SU-DHL-6 (cell line): ENCODE results near the gene HUNK.

ENCODE experiments used
- H2AFZ ChIP-seq: fragments of 200-600 bp; sonication (generic); 2 replicates; pipeline ENCODE4 v1.6.1; 2014; ENCODE audit warnings: low read depth, mild to moderate bottlenecking, moderate library complexity, mixed read lengths, antibody characterized with exemption, low read length; ENCODE audit not compliant: severe bottlenecking
- H3F3A ChIP-seq: fragments of 200-600 bp; shearing (Covaris generic); 2 replicates; pipeline ENCODE4 v1.6.0; 2016; ENCODE audit warnings: antibody characterized with exemption, mild to moderate bottlenecking; ENCODE audit not compliant: insufficient read depth
- H3K27ac ChIP-seq: fragments of 200-600 bp; sonication (generic); 2 replicates; pipeline ENCODE4 v1.5.1; 2016; ENCODE audit warnings: low read depth, mild to moderate bottlenecking, low read length, moderate library complexity, mixed read lengths
- H3K27me3 ChIP-seq: fragments of 200-600 bp; sonication (generic), shearing (Covaris generic); 2 replicates; pipeline ENCODE4 v1.6.0; 2014; ENCODE audit warnings: mild to moderate bottlenecking, low read length
- H3K36me3 ChIP-seq: fragments of 200-600 bp; sonication (generic); 2 replicates; pipeline ENCODE4 v1.6.1; 2014; ENCODE audit warnings: mild to moderate bottlenecking, low read length, mixed read lengths
- H3K4me2 ChIP-seq: fragments of 300-600, 200-600 bp; shearing (Covaris generic), sonication (generic); 2 replicates; pipeline ENCODE4 v1.6.0; 2014; ENCODE audit warnings: low read length, low read depth, mild to moderate bottlenecking; ENCODE audit not compliant: poor library complexity, severe bottlenecking
- H3K4me3 ChIP-seq: fragments of 200-600 bp; sonication (generic); 2 replicates; pipeline ENCODE4 v1.5.1; 2014; ENCODE audit warnings: antibody characterized with exemption, low read length, mild to moderate bottlenecking, mixed read lengths; ENCODE audit not compliant: insufficient read depth, poor library complexity, severe bottlenecking
- H3K79me2 ChIP-seq: fragments of 200-600 bp; sonication (generic); 2 replicates; pipeline ENCODE4 v1.6.1; 2014; ENCODE audit warnings: mild to moderate bottlenecking, low read length, moderate library complexity; ENCODE audit not compliant: insufficient read depth
- H3K9ac ChIP-seq: fragments of 200-600 bp; sonication (generic); 2 replicates; pipeline ENCODE4 v1.7.0; 2014; ENCODE audit warnings: mild to moderate bottlenecking, low read length
- H3K9me2 ChIP-seq: fragments of 200-600 bp; sonication (generic); replicated peaks from 2 replicates; pipeline ENCODE4 v1.6.1; 2014; ENCODE audit warnings: low read length; ENCODE audit not compliant: insufficient read depth
- H3K9me3 ChIP-seq: fragments of 200-600 bp; sonication (generic); 2 replicates; pipeline ENCODE4 v1.6.1; 2014; ENCODE audit warnings: low read length, mixed read lengths; ENCODE audit not compliant: insufficient read depth
- H4K20me1 ChIP-seq: fragments of 200-600 bp; sonication (generic); 2 replicates; pipeline ENCODE4 v1.6.1; 2014; ENCODE audit warnings: low read depth, mild to moderate bottlenecking, antibody characterized with exemption, low read length, moderate library complexity, mixed read lengths
- EZH2phosphoT487 ChIP-seq: fragments of 200-600 bp; sonication (generic), shearing (Covaris generic); conservative IDR thresholded peaks from 2 replicates; pipeline ENCODE4 v1.6.1; 2018; ENCODE audit warnings: mild to moderate bottlenecking, antibody characterized with exemption, low read length, moderate library complexity, mixed read lengths
- TF ChIP-seq, protein P1 (sequence below): fragments of 200-600 bp; sonication (generic); IDR thresholded peaks from one replicate; pipeline ENCODE4 v1.5.1; 2017; ENCODE audit warnings: antibody characterized with exemption, mild to moderate bottlenecking, low read length, moderate library complexity; ENCODE audit not compliant: insufficient read depth, poor library complexity, severe bottlenecking

The HUNK gene

DNA sequence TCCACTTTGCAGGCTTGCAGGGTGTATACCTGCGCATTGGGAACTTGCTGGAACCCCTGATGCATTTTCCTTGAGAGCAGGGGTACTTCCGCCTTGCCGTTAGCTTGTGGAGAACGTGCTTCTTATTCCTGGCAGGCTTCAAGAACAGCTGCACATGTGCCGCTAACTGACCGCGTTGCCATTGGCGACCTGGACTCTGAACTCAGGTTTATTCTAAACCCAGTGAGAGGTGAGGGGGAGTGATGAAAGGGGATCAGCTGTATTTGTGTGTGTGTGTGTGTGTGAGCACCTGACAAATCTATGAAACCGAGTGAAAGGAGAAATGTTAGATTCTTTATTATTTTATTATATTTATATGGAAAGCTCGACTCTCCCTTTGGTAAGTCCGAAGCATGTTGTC is 128.6 kb downstream of the HUNK start:
- H3K79me2 ChIP-seq = no peaks in the 10 kb centered on the region
- H3K27me3 ChIP-seq = no peaks in the 10 kb centered on the region

DNA sequence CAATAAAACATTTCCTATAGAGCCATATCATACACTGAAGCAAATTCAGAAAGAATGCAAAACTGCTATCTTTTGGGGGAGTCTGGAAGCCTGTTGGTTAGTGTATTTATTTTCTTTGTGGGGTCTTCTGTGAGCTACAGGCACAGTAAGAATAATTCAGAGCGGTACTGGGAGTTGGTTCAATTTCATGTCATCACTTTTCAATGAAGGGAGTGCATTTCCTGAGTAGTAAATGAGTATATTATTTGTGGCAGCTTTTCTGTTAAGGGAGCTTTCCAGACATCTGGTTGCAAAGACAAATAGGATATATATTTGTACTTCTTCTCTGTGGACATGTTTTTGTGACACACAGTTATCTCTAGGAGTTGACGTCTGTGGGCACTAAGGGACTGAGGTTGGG is 130.6 kb downstream of the HUNK start:
- Histone ChIP-seq H4K20me1 (no peaks in the 10 kb centered on the region), H3K4me3 (no peak overlapping the region), H3K36me3 (no peaks in the 10 kb centered on the region), H3K9ac (no peak overlapping the region), H2AFZ (no peak overlapping the region), H3K27me3 (no peaks in the 10 kb centered on the region), H3K9me2 (no peaks in the 10 kb centered on the region), H3K27ac (no peak overlapping the region), H3K79me2 (no peaks in the 10 kb centered on the region), H3F3A (no peaks in the 10 kb centered on the region), H3K9me3 (no peaks in the 10 kb centered on the region), H3K4me2 (no peak overlapping the region)
- TF ChIP-seq, protein P1, sequence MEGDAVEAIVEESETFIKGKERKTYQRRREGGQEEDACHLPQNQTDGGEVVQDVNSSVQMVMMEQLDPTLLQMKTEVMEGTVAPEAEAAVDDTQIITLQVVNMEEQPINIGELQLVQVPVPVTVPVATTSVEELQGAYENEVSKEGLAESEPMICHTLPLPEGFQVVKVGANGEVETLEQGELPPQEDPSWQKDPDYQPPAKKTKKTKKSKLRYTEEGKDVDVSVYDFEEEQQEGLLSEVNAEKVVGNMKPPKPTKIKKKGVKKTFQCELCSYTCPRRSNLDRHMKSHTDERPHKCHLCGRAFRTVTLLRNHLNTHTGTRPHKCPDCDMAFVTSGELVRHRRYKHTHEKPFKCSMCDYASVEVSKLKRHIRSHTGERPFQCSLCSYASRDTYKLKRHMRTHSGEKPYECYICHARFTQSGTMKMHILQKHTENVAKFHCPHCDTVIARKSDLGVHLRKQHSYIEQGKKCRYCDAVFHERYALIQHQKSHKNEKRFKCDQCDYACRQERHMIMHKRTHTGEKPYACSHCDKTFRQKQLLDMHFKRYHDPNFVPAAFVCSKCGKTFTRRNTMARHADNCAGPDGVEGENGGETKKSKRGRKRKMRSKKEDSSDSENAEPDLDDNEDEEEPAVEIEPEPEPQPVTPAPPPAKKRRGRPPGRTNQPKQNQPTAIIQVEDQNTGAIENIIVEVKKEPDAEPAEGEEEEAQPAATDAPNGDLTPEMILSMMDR = no peak
- TF ChIP-seq EZH2phosphoT487 = no peak

More for the DNA sequence above, 128.6 kb downstream of the HUNK start:
- Histone ChIP-seq H3K4me2 (no peak overlapping the region), H3K9me2 (no peaks in the 10 kb centered on the region), H3K9ac (no peak overlapping the region), H3K36me3 (no peaks in the 10 kb centered on the region), H2AFZ (no peak overlapping the region), H3K27ac (no peak overlapping the region), H4K20me1 (no peaks in the 10 kb centered on the region), H3K4me3 (no peak overlapping the region), H3K9me3 (no peaks in the 10 kb centered on the region), H3F3A (no peaks in the 10 kb centered on the region)
- TF ChIP-seq, protein P1 = no peak
- no peak for TF ChIP-seq EZH2phosphoT487

DNA sequence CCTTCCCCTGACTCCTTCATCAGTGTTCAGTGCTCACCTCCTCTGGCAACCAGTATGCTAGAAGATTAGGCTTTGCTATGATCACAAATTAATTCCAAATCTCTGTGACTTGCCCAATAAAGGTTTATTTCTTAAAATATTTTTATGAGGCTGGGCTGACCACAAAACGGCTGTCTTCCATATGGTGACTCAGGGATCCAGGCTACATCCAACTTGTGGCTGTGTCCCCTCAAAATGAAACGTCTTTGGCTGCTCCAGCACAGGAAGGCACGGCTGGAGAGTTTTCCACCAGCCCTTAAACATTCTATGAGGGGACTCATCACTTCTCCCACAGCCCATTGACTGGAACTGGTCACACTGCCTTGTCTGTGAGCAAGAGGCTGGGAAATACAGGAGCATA is 131.5 kb downstream of the HUNK start:
- H3K27me3 ChIP-seq = no peaks in the 10 kb centered on the region
- no peaks in the 10 kb centered on the region for H3K79me2 ChIP-seq
- TF ChIP-seq EZH2phosphoT487 = no peak
- TF ChIP-seq, protein P1 = no peak
- H3K9ac ChIP-seq = no peak overlapping the region
- no peaks in the 10 kb centered on the region for H3K9me3 ChIP-seq
- no peaks in the 10 kb centered on the region for H3F3A ChIP-seq
- no peak overlapping the region for H3K4me3 ChIP-seq
- H3K27ac ChIP-seq = no peak overlapping the region
- no peaks in the 10 kb centered on the region for H3K9me2 ChIP-seq
- H4K20me1 ChIP-seq = no peaks in the 10 kb centered on the region
- H2AFZ ChIP-seq = no peak overlapping the region
- no peak overlapping the region for H3K4me2 ChIP-seq
- H3K36me3 ChIP-seq = no peaks in the 10 kb centered on the region
